ENCODE data around the gene TSPAN13.

DNA sequence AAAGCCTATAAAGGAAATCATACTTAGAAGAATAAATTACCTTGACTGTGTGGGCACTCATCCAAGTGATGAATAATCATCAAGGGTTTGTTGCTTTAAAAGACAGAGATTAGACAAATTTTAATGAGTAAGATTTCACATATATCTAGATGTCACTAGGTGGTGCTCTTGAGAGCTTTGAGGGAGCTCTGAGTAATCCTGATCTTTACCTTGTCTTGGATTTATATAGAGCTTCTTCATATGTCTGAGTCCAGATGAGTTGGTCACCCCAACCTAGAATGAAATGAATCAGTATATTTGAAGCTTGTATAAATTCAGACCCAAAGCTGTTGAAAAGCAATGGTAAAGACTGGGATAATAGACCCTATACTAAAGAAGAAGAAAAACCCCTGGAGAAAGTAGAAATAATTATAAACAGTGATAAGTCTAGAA, 47.6 kb downstream of the TSPAN13 start:
- TF ChIP-seq, protein P1, sequence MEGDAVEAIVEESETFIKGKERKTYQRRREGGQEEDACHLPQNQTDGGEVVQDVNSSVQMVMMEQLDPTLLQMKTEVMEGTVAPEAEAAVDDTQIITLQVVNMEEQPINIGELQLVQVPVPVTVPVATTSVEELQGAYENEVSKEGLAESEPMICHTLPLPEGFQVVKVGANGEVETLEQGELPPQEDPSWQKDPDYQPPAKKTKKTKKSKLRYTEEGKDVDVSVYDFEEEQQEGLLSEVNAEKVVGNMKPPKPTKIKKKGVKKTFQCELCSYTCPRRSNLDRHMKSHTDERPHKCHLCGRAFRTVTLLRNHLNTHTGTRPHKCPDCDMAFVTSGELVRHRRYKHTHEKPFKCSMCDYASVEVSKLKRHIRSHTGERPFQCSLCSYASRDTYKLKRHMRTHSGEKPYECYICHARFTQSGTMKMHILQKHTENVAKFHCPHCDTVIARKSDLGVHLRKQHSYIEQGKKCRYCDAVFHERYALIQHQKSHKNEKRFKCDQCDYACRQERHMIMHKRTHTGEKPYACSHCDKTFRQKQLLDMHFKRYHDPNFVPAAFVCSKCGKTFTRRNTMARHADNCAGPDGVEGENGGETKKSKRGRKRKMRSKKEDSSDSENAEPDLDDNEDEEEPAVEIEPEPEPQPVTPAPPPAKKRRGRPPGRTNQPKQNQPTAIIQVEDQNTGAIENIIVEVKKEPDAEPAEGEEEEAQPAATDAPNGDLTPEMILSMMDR (IDR thresholded peaks at IDR 0.05) = peak; percentile 92
- TF ChIP-seq ZFX (IDR thresholded peaks at IDR 0.05; ENCODE audit: borderline replicate concordance) = no peak
